ENCODE measurements around the gene FUCA1.

- TF ChIP-seq CTCF (IDR thresholded peaks at IDR 0.05) (no peak), POLR2A (IDR thresholded peaks at IDR 0.05) (no peak)
Measured at GRCh38 chr1:23797478-23798448, 70.3 kb downstream of the FUCA1 start.
